Peyer's patch (tissue), 4 donors: ENCODE data around the gene ANKRD33.

Source experiments
- CTCF ChIP-seq, 6 experiments: fragments of 450-650 bp in 4 of 6; fragments of 200-600 bp in 2 of 6; sonication (generic) in 1 of 6; IDR thresholded peaks; one replicate each; pipeline ENCODE4 v1.5.1; 2017 to 2019; ENCODE audit warnings: antibody characterized with exemption in 6 of 6, mild to moderate bottlenecking in 3 of 6, moderate library complexity in 1 of 6
- POLR2A ChIP-seq, 2 donors: fragments of 450-650 bp; IDR thresholded peaks; one replicate each; pipeline ENCODE4 v1.5.1; 2017; ENCODE audit warnings: antibody characterized with exemption in 2 of 2, mild to moderate bottlenecking in 2 of 2, moderate library complexity in 2 of 2

- no peak for TF ChIP-seq CTCF (IDR thresholded peaks at IDR 0.05)
- no peak for TF ChIP-seq POLR2A (IDR thresholded peaks at IDR 0.05)
Observed at GRCh38 chr12:51898937-51899336, 11.0 kb downstream of the ANKRD33 start.
